ENCODE measurements around the gene YIF1A. TPM values are rescaled to one million over a fixed set of nuclear protein-coding genes. Genes with fewer than 3 reads are reported as not detected.

YIF1A gene
- total RNA-seq, 1 experiment from 2014 or later, result 64.3 TPM

- no peak overlapping the region for H3K4me3 Mint-ChIP-seq
- no peaks in the 10 kb centered on the region for H3K9me3 ChIP-seq (ENCODE audit: control insufficient read depth, low read depth, low read length)
Measured at GRCh38 chr11:66272596-66272995, 16.3 kb downstream of the YIF1A start.

More at GRCh38 chr11:66272596-66272995, 16.3 kb downstream of the YIF1A start:
- no peak overlapping the region for H3T11ph ChIP-seq (ENCODE audit: low read length)
- no peak overlapping the region for H3K14ac ChIP-seq (ENCODE audit: insufficient read depth, low read length)
- no peak overlapping the region for H2BK5ac ChIP-seq (ENCODE audit: insufficient read length, low read length)
- no peak overlapping the region for H2BK15ac ChIP-seq (ENCODE audit: low read depth, low read length)
- no peak overlapping the region for H2BK12ac ChIP-seq (ENCODE audit: insufficient read length, low read depth, low read length)
- H3K27me3 ChIP-seq (ENCODE audit: insufficient read depth, low read length), result no peaks in the 10 kb centered on the region
- H3K36me3 Mint-ChIP-seq (ENCODE audit: insufficient read depth in 1 of 3, low read depth in 3 of 3), result peaks cover 7 to 42% (median 38%) of the 10 kb centered on the region in 3 experiments; a peak in 6 of 7 replicates
- WGBS (ENCODE audit: extremely low coverage, insufficient read length, low lambda C conversion rate), result no CpG with 5 or more reads among the region's 2 CpGs
- no peak overlapping the region for H2BK120ac ChIP-seq (ENCODE audit: low read depth, low read length, poor library complexity, severe bottlenecking)
- no peak overlapping the region for H3K9ac ChIP-seq (ENCODE audit: extremely low read depth, insufficient read length, low read length)
- H3K27me3 Mint-ChIP-seq (ENCODE audit: low read depth), result no peaks in the 10 kb centered on the region; the same call in none of the 2 replicates
- H4K91ac ChIP-seq (ENCODE audit: insufficient read length, low read depth, low read length), result no peak overlapping the region
- no peak overlapping the region for H2BK20ac ChIP-seq (ENCODE audit: low read depth, low read length, poor library complexity, severe bottlenecking)
- no peak overlapping the region for H3K27ac ChIP-seq (ENCODE audit: insufficient read length, low read depth, low read length)
- H3K27ac Mint-ChIP-seq, result no peak overlapping the region
- no peak overlapping the region for H2AFZ ChIP-seq (ENCODE audit: low read length)
- no peak overlapping the region for H3K56ac ChIP-seq (ENCODE audit: insufficient read length, low read depth, low read length)
- no peak overlapping the region for H3K23ac ChIP-seq (ENCODE audit: insufficient read length, low read depth, low read length)
- H3K4me2 ChIP-seq (ENCODE audit: insufficient read depth, insufficient read length, low read length), result no peak overlapping the region
- H3K79me2 ChIP-seq (ENCODE audit: insufficient read depth, low read length), result peaks cover 5% of the 10 kb centered on the region; the same call in 1 of the 2 replicates
- no peak for TF ChIP-seq CTCF (conservative IDR thresholded peaks at IDR 0.05)
- H3K9me3 Mint-ChIP-seq, result no peaks in the 10 kb centered on the region
- no peak overlapping the region for H3K18ac ChIP-seq (ENCODE audit: insufficient read length, low read depth, low read length)
- H2AK5ac ChIP-seq (ENCODE audit: insufficient read length, low read length), result no peak overlapping the region
- H3K4me1 Mint-ChIP-seq, result peaks cover 11 to 14% of the 10 kb centered on the region in 2 experiments
- H3K79me1 ChIP-seq (ENCODE audit: insufficient read depth, low read depth, low read length, poor library complexity, severe bottlenecking), result no peaks in the 10 kb centered on the region
- H4K8ac ChIP-seq (replicated peaks; ENCODE audit: insufficient read length, low read depth, low read length), result no peak overlapping the region
- H4K20me1 ChIP-seq (ENCODE audit: control insufficient read depth, insufficient read depth, insufficient read length), result no peaks in the 10 kb centered on the region
- no peak overlapping the region for H3K4ac ChIP-seq (ENCODE audit: low read depth, low read length)
- DNase-seq, result no peak
- no peak overlapping the region for H4K5ac ChIP-seq (ENCODE audit: insufficient read length, low read depth, low read length)
- no peaks in the 10 kb centered on the region for H3K4me1 ChIP-seq (ENCODE audit: insufficient read depth, low read length)
- H3K23me2 ChIP-seq (ENCODE audit: insufficient read length, low read depth, low read length, poor library complexity, severe bottlenecking), result peaks cover 10% of the 10 kb centered on the region

Measured in H9 (cell line).